PFSK-1 (cell line): ENCODE measurements around the gene CNOT11.

Experiments
- FOXP2 ChIP-seq: optimal IDR thresholded peaks from 2 replicates; pipeline ENCODE3; 2011; ENCODE audit warnings: borderline replicate concordance, control low read depth, inconsistent platforms; ENCODE audit not compliant: insufficient read depth; ENCODE audit errors: extremely low read length, extremely low read depth
- REST ChIP-seq, 2 experiments: IDR thresholded peaks; 2 replicates each; pipeline versions ENCODE4 v1.6.1 to v1.8.0; 2011 to 2012; ENCODE audit warnings: low read depth in 2 of 2, low read length in 2 of 2, control low read depth in 1 of 2, inconsistent platforms in 1 of 2, mild to moderate bottlenecking in 1 of 2, moderate library complexity in 1 of 2; ENCODE audit not compliant: insufficient read depth in 1 of 2
- TAF1 ChIP-seq: IDR thresholded peaks from 2 replicates; pipeline ENCODE4 v1.6.1; 2012; ENCODE audit warnings: low read length, control low read depth, borderline replicate concordance; ENCODE audit not compliant: insufficient read depth

GRCh38 chr2:101270700-101271259 lies 18.1 kb downstream of the CNOT11 start:
- TF ChIP-seq TAF1: no peak
- no peak for TF ChIP-seq REST (IDR thresholded peaks at IDR 0.05; ENCODE audit: insufficient read depth in 1 of 2, low read depth in 2 of 2, low read length in 2 of 2)
- no peak for TF ChIP-seq FOXP2
